Left ventricle myocardium inferior (tissue), 1 donor: Measurements from ENCODE around the gene BTBD7. TPM values are rescaled to one million over a fixed set of nuclear protein-coding genes. Genes with fewer than 3 reads are reported as not detected.

Experiments
- DNase-seq: peaks from one replicate; pipeline ENCODE4 v3.0.0-alpha.2; 2020
- H3K27ac ChIP-seq: fragments of 200-600 bp; replicated peaks from 2 replicates; pipeline ENCODE4 v1.8.0; 2021
- H3K27me3 ChIP-seq: fragments of 200-600 bp; 2 replicates; pipeline ENCODE4 v1.8.0; 2021; ENCODE audit warnings: low read depth
- H3K36me3 ChIP-seq: fragments of 200-600 bp; 2 replicates; pipeline ENCODE4 v1.8.0; 2021
- H3K4me1 ChIP-seq: fragments of 200-600 bp; 2 replicates; pipeline ENCODE4 v1.8.0; 2021
- H3K4me3 ChIP-seq: fragments of 200-600 bp; 2 replicates; pipeline ENCODE4 v1.8.0; 2021; ENCODE audit warnings: mild to moderate bottlenecking, moderate library complexity
- H3K9me3 ChIP-seq: fragments of 200-600 bp; replicated peaks from 2 replicates; pipeline ENCODE4 v1.8.0; 2021
- intact Hi-C: fragments of 100-400 bp; cut with micrococcal nuclease; formaldehyde crosslinking; loops from one replicate; pipeline ENCODE4 v1.11.0; 2022
- total RNA-seq: library from RNA; stranded (reverse); fragmentation: NEBNext Ultra II Directional; extraction: Animal tissue kit (Norgen Biotek cat#: 25700); gene quantifications from one replicate; pipeline ENCODE4 v1.2.1, GENCODE V29; 2021
- TF ChIP-seq, protein P1 (sequence below): fragments of 200-600 bp; IDR thresholded peaks from 2 replicates; pipeline ENCODE4 v1.8.0; 2021; ENCODE audit warnings: antibody characterized with exemption, mild to moderate bottlenecking, borderline replicate concordance
- donor health status: DM: no; HTN: yes; CAD: no; lungs with severe emphysema.

BTBD7 gene
- total RNA-seq, 1 donor from 2014 or later = 20.2 TPM

DNA sequence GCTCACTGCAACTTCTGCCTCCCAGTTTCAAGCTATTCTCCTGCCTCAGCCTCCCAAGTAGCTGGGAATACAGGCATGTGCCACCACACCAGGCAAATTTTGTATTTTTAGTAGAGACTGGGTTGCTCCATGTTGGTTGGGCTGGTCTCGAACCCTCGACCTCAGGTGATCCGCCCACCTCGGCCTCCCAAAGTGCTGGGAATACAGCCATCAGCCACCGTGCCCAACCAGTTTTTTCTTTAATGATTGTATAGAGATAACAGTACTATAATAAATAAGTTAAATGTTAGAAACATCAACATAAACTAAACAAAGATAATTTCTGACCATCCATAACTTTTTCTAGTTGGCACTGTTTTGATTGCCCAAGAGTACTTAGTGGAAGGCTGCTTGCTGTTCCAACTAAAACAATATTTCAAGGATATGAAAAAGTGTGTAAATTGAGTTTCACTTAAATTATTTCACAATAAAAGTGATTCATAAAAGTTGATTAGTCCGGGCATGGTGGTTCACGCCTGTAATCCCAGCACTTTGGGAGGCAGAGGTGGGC lies 131.6 kb downstream of the BTBD7 start:
- no peak for DNase-seq
- H3K4me1 ChIP-seq = peaks cover 25% of the 10 kb centered on the region
- TF ChIP-seq, protein P1, sequence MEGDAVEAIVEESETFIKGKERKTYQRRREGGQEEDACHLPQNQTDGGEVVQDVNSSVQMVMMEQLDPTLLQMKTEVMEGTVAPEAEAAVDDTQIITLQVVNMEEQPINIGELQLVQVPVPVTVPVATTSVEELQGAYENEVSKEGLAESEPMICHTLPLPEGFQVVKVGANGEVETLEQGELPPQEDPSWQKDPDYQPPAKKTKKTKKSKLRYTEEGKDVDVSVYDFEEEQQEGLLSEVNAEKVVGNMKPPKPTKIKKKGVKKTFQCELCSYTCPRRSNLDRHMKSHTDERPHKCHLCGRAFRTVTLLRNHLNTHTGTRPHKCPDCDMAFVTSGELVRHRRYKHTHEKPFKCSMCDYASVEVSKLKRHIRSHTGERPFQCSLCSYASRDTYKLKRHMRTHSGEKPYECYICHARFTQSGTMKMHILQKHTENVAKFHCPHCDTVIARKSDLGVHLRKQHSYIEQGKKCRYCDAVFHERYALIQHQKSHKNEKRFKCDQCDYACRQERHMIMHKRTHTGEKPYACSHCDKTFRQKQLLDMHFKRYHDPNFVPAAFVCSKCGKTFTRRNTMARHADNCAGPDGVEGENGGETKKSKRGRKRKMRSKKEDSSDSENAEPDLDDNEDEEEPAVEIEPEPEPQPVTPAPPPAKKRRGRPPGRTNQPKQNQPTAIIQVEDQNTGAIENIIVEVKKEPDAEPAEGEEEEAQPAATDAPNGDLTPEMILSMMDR = no peak
- no peak overlapping the region for H3K4me3 ChIP-seq
- no peaks in the 10 kb centered on the region for H3K27me3 ChIP-seq
- no peak overlapping the region for H3K27ac ChIP-seq
- peaks cover 11% of the 10 kb centered on the region for H3K36me3 ChIP-seq
- intact Hi-C loops = no loop called here
- H3K9me3 ChIP-seq = no peaks in the 10 kb centered on the region

- intact Hi-C loops = no loop called here
Measured at GRCh38 chr14:93200553-93200952, 132.3 kb downstream of the BTBD7 start.

GRCh38 chr14:93199031-93199430 lies 133.8 kb downstream of the BTBD7 start:
- no peaks in the 10 kb centered on the region for H3K27me3 ChIP-seq
- peaks cover 11% of the 10 kb centered on the region for H3K36me3 ChIP-seq
- DNase-seq = no peak
- H3K27ac ChIP-seq = no peak overlapping the region
- no peak overlapping the region for H3K4me3 ChIP-seq
- no peaks in the 10 kb centered on the region for H3K9me3 ChIP-seq
- intact Hi-C loops = no loop called here
- H3K4me1 ChIP-seq = peaks cover 4% of the 10 kb centered on the region
- TF ChIP-seq, protein P1 = no peak

More at GRCh38 chr14:93200553-93200952, 132.3 kb downstream of the BTBD7 start:
- Histone ChIP-seq H3K9me3 (no peaks in the 10 kb centered on the region), H3K4me3 (no peak overlapping the region), H3K36me3 (peaks cover 11% of the 10 kb centered on the region), H3K4me1 (peaks cover 18% of the 10 kb centered on the region), H3K27me3 (no peaks in the 10 kb centered on the region), H3K27ac (no peak overlapping the region)
- TF ChIP-seq, protein P1 = no peak
- DNase-seq = no peak

GRCh38 chr14:93195316-93195999 lies 137.4 kb downstream of the BTBD7 start:
- intact Hi-C loops = no loop called here
- Histone ChIP-seq H3K27ac (peak overlapping the region; percentile 63), H3K4me1 (peaks cover 1% of the 10 kb centered on the region), H3K36me3 (peaks cover 17% of the 10 kb centered on the region), H3K27me3 (no peaks in the 10 kb centered on the region), H3K9me3 (no peaks in the 10 kb centered on the region), H3K4me3 (no peak overlapping the region)
- TF ChIP-seq, protein P1 = no peak
- no peak for DNase-seq

Other genes starting within 250 kb of the BTBD7 start
- gene ITPK1, start 217.1 kb downstream of the BTBD7 start, total RNA-seq = 112 TPM
- gene MOAP1, start 148.1 kb downstream of the BTBD7 start, total RNA-seq = 61.1 TPM
- gene LYSET, start 147.7 kb downstream of the BTBD7 start, total RNA-seq = 24.4 TPM
- gene GON7, start 126.0 kb downstream of the BTBD7 start, total RNA-seq = 19.0 TPM
- 18.3 TPM for gene UBR7, start 125.8 kb downstream of the BTBD7 start, total RNA-seq
- 1.3 TPM for gene COX8C, start 14.1 kb upstream of the BTBD7 start, total RNA-seq
- gene UNC79, start 97.9 kb upstream of the BTBD7 start, total RNA-seq = 0.25 TPM